HCT116 (cell line): ENCODE results near the gene DHRS7B. TPM values are rescaled to one million over a fixed set of nuclear protein-coding genes. Genes with fewer than 3 reads are reported as not detected.

Source experiments
- ATAC-seq: fragments of 200-7000 bp; cut with Tn5 transposase; 2 replicates; pipeline ENCODE4 v1.9.1; 2020; ENCODE audit warnings: mild to moderate bottlenecking, moderate library complexity
- BruUV-seq: library from RNA; stranded (reverse); fragments of 400-500 nt; replicated peaks from 2 replicates; lab custom pipeline; 2021; lab: Mats Ljungman, UMichigan
- CTCF ChIA-PET: fragments of 300-600 bp; sonication (Branson Sonifier 250); formaldehyde crosslinking; loops from one replicate; lab custom pipeline; 2021; ENCODE audit warnings: antibody characterized with exemption; lab: Charles Lee
- POLR2A ChIA-PET: fragments of 300-600, 350-600 bp; sonication (Branson Sonifier 250); formaldehyde crosslinking; loops from one replicate; lab custom pipeline; 2021; ENCODE audit warnings: antibody characterized with exemption; lab: Charles Lee
- RAD21 ChIA-PET, 2 experiments: fragments of 300-600 bp; sonication (Branson Sonifier 250); formaldehyde crosslinking; loops; one replicate each; lab custom pipeline; 2023; ENCODE audit warnings: low total read pairs in 2 of 2; ENCODE audit not compliant: uncharacterized antibody in 2 of 2, unreplicated experiment in 2 of 2, low non-redundant PET in 1 of 2; lab: Charles Lee
- DNase-seq: peaks from one replicate; pipeline ENCODE4 v3.0.0-alpha.2; 2010; ENCODE audit warnings: low read depth, low spot score
- H2AFZ ChIP-seq: fragments of 200-600 bp; shearing (Covaris generic), sonication (generic); 2 replicates; pipeline ENCODE4 v1.6.1; 2017; ENCODE audit warnings: low read depth, mixed run types, mixed read lengths, antibody characterized with exemption, low read length; ENCODE audit not compliant: poor library complexity, severe bottlenecking
- H3K27ac ChIP-seq: 2 replicates; pipeline ENCODE4 v1.5.1; 2012; ENCODE audit warnings: low read depth, low read length
- H3K27me3 ChIP-seq: fragments of 200-600 bp; sonication (generic); 2 replicates; pipeline ENCODE4 v1.6.1; 2016; ENCODE audit warnings: mixed run types, low read length, mixed read lengths; ENCODE audit not compliant: insufficient read depth
- H3K36me3 ChIP-seq, 2 experiments: fragments of 200-500 bp in 1 of 2; fragments of 200-600 bp in 1 of 2; sonication (Bioruptor generic) in 1 of 2; sonication (generic) in 1 of 2; 2 replicates each; pipeline versions ENCODE4 v1.5.1 to v1.6.1; 2014 to 2016; ENCODE audit warnings: low read length in 2 of 2, inconsistent platforms in 1 of 2, mixed read lengths in 1 of 2, mixed run types in 1 of 2; ENCODE audit not compliant: insufficient read depth in 2 of 2, control insufficient read depth in 1 of 2
- H3K4me1 ChIP-seq, 2 experiments: fragments of 200-600 bp in 1 of 2; sonication (generic) in 1 of 2; 2 replicates each; pipeline versions ENCODE4 v1.5.1 to v1.6.1; 2012 to 2017; ENCODE audit warnings: low read length in 2 of 2, inconsistent platforms in 1 of 2, mild to moderate bottlenecking in 1 of 2, mixed read lengths in 1 of 2, mixed run types in 1 of 2, moderate library complexity in 1 of 2; ENCODE audit not compliant: insufficient read depth in 2 of 2, control insufficient read depth in 1 of 2
- H3K4me2 ChIP-seq: fragments of 200-600 bp; sonication (generic); 2 replicates; pipeline ENCODE4 v1.6.1; 2017; ENCODE audit warnings: mixed run types, low read length, mixed read lengths
- H3K4me3 ChIP-seq, 2 experiments: fragments of 200-600 bp in 1 of 2; sonication (generic) in 1 of 2; replicated peaks in 1 of 2; 2 replicates each; pipeline ENCODE4 v1.5.1; 2011 to 2016; ENCODE audit warnings: low read length in 2 of 2, control low read depth in 1 of 2, low read depth in 1 of 2, mild to moderate bottlenecking in 1 of 2, mixed read lengths in 1 of 2, mixed run types in 1 of 2
- H3K79me2 ChIP-seq: fragments of 200-600 bp; sonication (generic); 2 replicates; pipeline ENCODE4 v1.6.1; 2017; ENCODE audit warnings: mild to moderate bottlenecking, mixed run types, low read length, moderate library complexity, mixed read lengths; ENCODE audit not compliant: insufficient read depth
- H3K9ac ChIP-seq: fragments of 200-600 bp; sonication (generic); 2 replicates; pipeline ENCODE4 v1.6.1; 2016; ENCODE audit warnings: low read length, mixed read lengths
- H3K9me2 ChIP-seq: fragments of 200-600 bp; sonication (generic), shearing (Covaris generic); 2 replicates; pipeline ENCODE4 v1.6.1; 2017; ENCODE audit warnings: mixed run types, mild to moderate bottlenecking, moderate library complexity; ENCODE audit not compliant: insufficient read depth
- H3K9me3 ChIP-seq, 2 experiments: fragments of 200-500 bp in 1 of 2; fragments of 200-600 bp in 1 of 2; sonication (Bioruptor generic) in 1 of 2; sonication (generic) in 1 of 2; 2 replicates each; pipeline ENCODE4 v1.6.1; 2014 to 2017; ENCODE audit warnings: low read length in 2 of 2, mixed read lengths in 2 of 2, inconsistent platforms in 1 of 2, low read depth in 1 of 2, mild to moderate bottlenecking in 1 of 2, mixed run types in 1 of 2, moderate library complexity in 1 of 2; ENCODE audit not compliant: control insufficient read depth in 1 of 2, insufficient read depth in 1 of 2
- H4K20me1 ChIP-seq: fragments of 200-600 bp; sonication (generic), shearing (Covaris generic); 2 replicates; pipeline ENCODE4 v1.6.1; 2017; ENCODE audit warnings: mixed run types, mild to moderate bottlenecking, moderate library complexity; ENCODE audit not compliant: insufficient read depth
- ATF3 ChIP-seq: IDR thresholded peaks from 2 replicates; pipeline ENCODE4 v1.6.1; 2012
- CBX3 ChIP-seq: IDR thresholded peaks from 2 replicates; pipeline ENCODE4 v1.6.1; 2012; ENCODE audit warnings: low read depth
- CEBPB ChIP-seq: IDR thresholded peaks from 2 replicates; pipeline ENCODE4 v1.6.1; 2012; ENCODE audit warnings: low read depth
- EGR1 ChIP-seq: IDR thresholded peaks from 2 replicates; pipeline ENCODE4 v1.6.1; 2012; ENCODE audit warnings: low read depth
- ELF1 ChIP-seq: IDR thresholded peaks from 2 replicates; pipeline ENCODE4 v1.6.1; 2012; ENCODE audit warnings: low read depth, borderline replicate concordance
- EZH2 ChIP-seq: fragments of 200-600 bp; sonication (generic); IDR thresholded peaks from 2 replicates; pipeline ENCODE4 v1.6.1; 2017; ENCODE audit warnings: antibody characterized with exemption, mixed run types
- EZH2phosphoT487 ChIP-seq: fragments of 200-600 bp; IDR thresholded peaks from 2 replicates; pipeline ENCODE4 v1.6.1; 2018; ENCODE audit warnings: antibody characterized with exemption, borderline replicate concordance
- FOSL1 ChIP-seq: IDR thresholded peaks from 2 replicates; pipeline ENCODE4 v1.6.1; 2012; ENCODE audit warnings: low read depth
- JUND ChIP-seq: IDR thresholded peaks from 2 replicates; pipeline ENCODE4 v1.6.1; 2012
- POLR2A ChIP-seq: IDR thresholded peaks from 2 replicates; pipeline ENCODE4 v1.7.0; 2011; ENCODE audit warnings: borderline replicate concordance; ENCODE audit not compliant: insufficient read depth, insufficient read length; ENCODE audit errors: extremely low read depth
- POLR2AphosphoS5 ChIP-seq: IDR thresholded peaks from 2 replicates; pipeline ENCODE4 v1.6.1; 2011; ENCODE audit warnings: mild to moderate bottlenecking, low read depth, low read length, moderate library complexity
- RAD21 ChIP-seq: IDR thresholded peaks from 2 replicates; pipeline ENCODE4 v1.6.1; 2012; ENCODE audit warnings: low read depth, mild to moderate bottlenecking
- SIN3A ChIP-seq: IDR thresholded peaks from 2 replicates; pipeline ENCODE4 v1.6.1; 2012; ENCODE audit warnings: low read depth
- SP1 ChIP-seq: IDR thresholded peaks from 2 replicates; pipeline ENCODE4 v1.6.1; 2012; ENCODE audit warnings: low read depth
- SRF ChIP-seq: IDR thresholded peaks from 2 replicates; pipeline ENCODE4 v1.6.1; 2012; ENCODE audit warnings: low read depth
- TCF7L2 ChIP-seq: IDR thresholded peaks from 2 replicates; pipeline ENCODE4 v1.7.0; 2011; ENCODE audit warnings: borderline replicate concordance, inconsistent platforms; ENCODE audit not compliant: insufficient read depth, insufficient read length; ENCODE audit errors: extremely low read depth
- YY1 ChIP-seq: IDR thresholded peaks from 2 replicates; pipeline ENCODE4 v1.6.1; 2011; ENCODE audit warnings: low read length, low read depth, moderate library complexity, mild to moderate bottlenecking; ENCODE audit not compliant: insufficient replicate concordance; ENCODE audit errors: extremely low read depth
- ZBTB33 ChIP-seq: IDR thresholded peaks from 2 replicates; pipeline ENCODE4 v1.6.1; 2011; ENCODE audit warnings: mild to moderate bottlenecking, low read length, moderate library complexity; ENCODE audit not compliant: insufficient replicate concordance; ENCODE audit errors: extremely low read depth
- ZFX ChIP-seq: fragments of 450-650 bp; IDR thresholded peaks from 2 replicates; pipeline ENCODE4 v1.6.1; 2017
- ZNF274 ChIP-seq: fragments of 200-500 bp; sonication (Bioruptor generic); IDR thresholded peaks from 2 replicates; pipeline ENCODE4 v1.6.1; 2014; ENCODE audit warnings: mild to moderate bottlenecking, low read depth, low read length, inconsistent platforms
- intact Hi-C: fragments of 100-400 bp; cut with micrococcal nuclease; formaldehyde crosslinking; loops from 2 replicates; pipeline ENCODE4 v1.10.0; 2022
- total RNA-seq: library from RNA; stranded (reverse); gene quantifications from one replicate; pipeline ENCODE4 v1.2.1, GENCODE V29; 2021; ENCODE audit not compliant: unreplicated experiment
- TF ChIP-seq, protein P1 (sequence below): IDR thresholded peaks from 2 replicates; pipeline ENCODE4 v1.6.1; 2012; ENCODE audit warnings: low read depth
- TF ChIP-seq, protein P2 (sequence below): IDR thresholded peaks from 2 replicates; pipeline ENCODE4 v1.6.1; 2012

DHRS7B gene
- total RNA-seq, 1 experiment from 2014 or later: 19.6 TPM

GRCh38 chr17:21098934-21099689 lies 27.7 kb upstream of the DHRS7B start:
- peak overlapping the region; percentile 61 for H3K9ac ChIP-seq
- TF ChIP-seq JUND: no peak
- TF ChIP-seq SRF: no peak
- TF ChIP-seq FOSL1: no peak
- no peak for TF ChIP-seq CBX3
- TF ChIP-seq ZBTB33: no peak
- TF ChIP-seq RAD21: no peak
- peak; percentile 38 for TF ChIP-seq TCF7L2
- TF ChIP-seq, protein P1, sequence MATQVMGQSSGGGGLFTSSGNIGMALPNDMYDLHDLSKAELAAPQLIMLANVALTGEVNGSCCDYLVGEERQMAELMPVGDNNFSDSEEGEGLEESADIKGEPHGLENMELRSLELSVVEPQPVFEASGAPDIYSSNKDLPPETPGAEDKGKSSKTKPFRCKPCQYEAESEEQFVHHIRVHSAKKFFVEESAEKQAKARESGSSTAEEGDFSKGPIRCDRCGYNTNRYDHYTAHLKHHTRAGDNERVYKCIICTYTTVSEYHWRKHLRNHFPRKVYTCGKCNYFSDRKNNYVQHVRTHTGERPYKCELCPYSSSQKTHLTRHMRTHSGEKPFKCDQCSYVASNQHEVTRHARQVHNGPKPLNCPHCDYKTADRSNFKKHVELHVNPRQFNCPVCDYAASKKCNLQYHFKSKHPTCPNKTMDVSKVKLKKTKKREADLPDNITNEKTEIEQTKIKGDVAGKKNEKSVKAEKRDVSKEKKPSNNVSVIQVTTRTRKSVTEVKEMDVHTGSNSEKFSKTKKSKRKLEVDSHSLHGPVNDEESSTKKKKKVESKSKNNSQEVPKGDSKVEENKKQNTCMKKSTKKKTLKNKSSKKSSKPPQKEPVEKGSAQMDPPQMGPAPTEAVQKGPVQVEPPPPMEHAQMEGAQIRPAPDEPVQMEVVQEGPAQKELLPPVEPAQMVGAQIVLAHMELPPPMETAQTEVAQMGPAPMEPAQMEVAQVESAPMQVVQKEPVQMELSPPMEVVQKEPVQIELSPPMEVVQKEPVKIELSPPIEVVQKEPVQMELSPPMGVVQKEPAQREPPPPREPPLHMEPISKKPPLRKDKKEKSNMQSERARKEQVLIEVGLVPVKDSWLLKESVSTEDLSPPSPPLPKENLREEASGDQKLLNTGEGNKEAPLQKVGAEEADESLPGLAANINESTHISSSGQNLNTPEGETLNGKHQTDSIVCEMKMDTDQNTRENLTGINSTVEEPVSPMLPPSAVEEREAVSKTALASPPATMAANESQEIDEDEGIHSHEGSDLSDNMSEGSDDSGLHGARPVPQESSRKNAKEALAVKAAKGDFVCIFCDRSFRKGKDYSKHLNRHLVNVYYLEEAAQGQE: no peak
- TF ChIP-seq POLR2AphosphoS5: peak; percentile 50
- no peak for TF ChIP-seq EZH2
- TF ChIP-seq ATF3: no peak
- TF ChIP-seq ELF1: no peak; the same call in 1 of the 2 replicates
- peak; percentile 72 for TF ChIP-seq SP1
- TF ChIP-seq CEBPB: no peak
- no peak for TF ChIP-seq YY1
- no peak for TF ChIP-seq POLR2A
- TF ChIP-seq ZFX: no peak
- TF ChIP-seq ZNF274: no peak
- TF ChIP-seq SIN3A: peak; percentile 73
- TF ChIP-seq EGR1: no peak
- TF ChIP-seq, protein P2, sequence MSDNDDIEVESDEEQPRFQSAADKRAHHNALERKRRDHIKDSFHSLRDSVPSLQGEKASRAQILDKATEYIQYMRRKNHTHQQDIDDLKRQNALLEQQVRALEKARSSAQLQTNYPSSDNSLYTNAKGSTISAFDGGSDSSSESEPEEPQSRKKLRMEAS: peak; percentile 25; the same call in 1 of the 2 replicates
- TF ChIP-seq EZH2phosphoT487: no peak

More at GRCh38 chr17:21098934-21099689, 27.7 kb upstream of the DHRS7B start:
- Histone ChIP-seq H3K36me3 (no peaks in the 10 kb centered on the region), H3K27me3 (no peaks in the 10 kb centered on the region), H4K20me1 (no peaks in the 10 kb centered on the region), H3K4me2 (peak overlapping the region; percentile 75), H2AFZ (peak overlapping the region; percentile 86), H3K79me2 (no peaks in the 10 kb centered on the region), H3K9me3 (no peaks in the 10 kb centered on the region), H3K4me1 (peaks cover 4 to 23% of the 10 kb centered on the region in 2 experiments; a peak in 3 of 4 replicates), H3K4me3 (peak overlapping the region; percentile 64 to 85), H3K27ac (peak overlapping the region; percentile 49), H3K9me2 (no peaks in the 10 kb centered on the region)
- intact Hi-C loops: no loop called here
- ATAC-seq: peak; percentile 97
- CTCF ChIA-PET: interaction anchor here (0.6 to 1.7 kb wide), 6 partner anchors 8 to 66 kb away, joined by 3 to 14 read pairs (median 4); partner anchors contain the start of gene USP22
- POLR2A ChIA-PET: interaction anchor here (0.8 to 1.5 kb wide), 4 partner anchors 18 to 56 kb away, joined by 3 to 12 read pairs (median 6); partner anchors contain the start of gene USP22
- peak; percentile 90 for DNase-seq
- BruUV-seq: no TSS peak
- RAD21 ChIA-PET: no interaction called here
